PC-9 (cell line): ENCODE measurements around the gene AQP9. TPM values are rescaled to one million over a fixed set of nuclear protein-coding genes. Genes with fewer than 3 reads are reported as not detected.

Source experiments
- BruUV-seq: library from RNA; stranded (reverse); fragments of 400-500 nt; replicated peaks from 2 replicates; lab custom pipeline; 2021; lab: Mats Ljungman, UMichigan
- CTCF ChIA-PET: fragments of 300-600 bp; sonication (Branson Sonifier 250); formaldehyde crosslinking; loops from one replicate; lab custom pipeline; 2022; ENCODE audit warnings: antibody characterized with exemption; lab: Charles Lee
- POLR2A ChIA-PET: fragments of 300-600 bp; sonication (Branson Sonifier 250); formaldehyde crosslinking; loops from one replicate; lab custom pipeline; 2022; ENCODE audit warnings: antibody characterized with exemption; ENCODE audit not compliant: unreplicated experiment; lab: Charles Lee
- DNase-seq, 2 experiments: peaks; one replicate each; pipeline versions ENCODE4 v3.0.0 to v3.0.0-alpha.2; 2015 to 2022; ENCODE audit warnings: mixed read lengths in 1 of 2
- H2AFZ ChIP-seq: fragments of 200-600 bp; sonication (generic); 2 replicates; pipeline ENCODE4 v1.8.1; 2017; ENCODE audit warnings: antibody characterized with exemption
- H3F3A ChIP-seq: fragments of 200-600 bp; sonication (generic); 2 replicates; pipeline ENCODE4 v1.8.1; 2017; ENCODE audit warnings: antibody characterized with exemption, mild to moderate bottlenecking, low read depth; ENCODE audit not compliant: insufficient read depth
- H3K27ac ChIP-seq: fragments of 200-600 bp; sonication (generic); 2 replicates; pipeline ENCODE4 v1.6.1; 2016; ENCODE audit warnings: mixed run types
- H3K27me3 ChIP-seq: fragments of 200-600 bp; sonication (generic); 2 replicates; pipeline ENCODE4 v1.6.1; 2016; ENCODE audit warnings: low read depth, mixed run types; ENCODE audit not compliant: insufficient read depth
- H3K36me3 ChIP-seq: fragments of 200-600 bp; sonication (generic); 2 replicates; pipeline ENCODE4 v1.6.1; 2016; ENCODE audit warnings: low read depth, mixed run types
- H3K4me1 ChIP-seq: fragments of 200-600 bp; sonication (generic); replicated peaks from 2 replicates; pipeline ENCODE4 v1.6.1; 2016; ENCODE audit warnings: mixed run types; ENCODE audit not compliant: insufficient read depth
- H3K4me2 ChIP-seq: fragments of 200-600 bp; sonication (generic); 2 replicates; pipeline ENCODE4 v1.6.1; 2017; ENCODE audit warnings: mixed run types
- H3K4me3 ChIP-seq: fragments of 200-600 bp; sonication (generic); 2 replicates; pipeline ENCODE4 v1.6.1; 2016; ENCODE audit warnings: mixed run types
- H3K79me2 ChIP-seq: fragments of 200-600 bp; sonication (generic); 2 replicates; pipeline ENCODE4 v1.6.1; 2017; ENCODE audit warnings: low read depth, mixed run types
- H3K9me2 ChIP-seq: fragments of 200-600 bp; sonication (generic); 2 replicates; pipeline ENCODE4 v1.8.1; 2017; ENCODE audit warnings: mild to moderate bottlenecking; ENCODE audit not compliant: insufficient read depth
- H3K9me3 ChIP-seq: fragments of 200-600 bp; sonication (generic); 2 replicates; pipeline ENCODE4 v1.8.1; 2016; ENCODE audit warnings: low read depth; ENCODE audit not compliant: insufficient read depth
- H4K20me1 ChIP-seq: fragments of 200-600 bp; sonication (generic); 2 replicates; pipeline ENCODE4 v1.8.1; 2017; ENCODE audit not compliant: insufficient read depth
- EZH2 ChIP-seq: fragments of 200-600 bp; sonication (generic); IDR thresholded peaks from 2 replicates; pipeline ENCODE4 v1.8.0; 2017; ENCODE audit warnings: antibody characterized with exemption, low read depth
- intact Hi-C: fragments of 100-400 bp; cut with micrococcal nuclease; formaldehyde crosslinking; loops from one replicate; pipeline ENCODE4 v1.10.0; 2022; ENCODE audit not compliant: unreplicated experiment
- total RNA-seq: library from RNA; stranded (reverse); gene quantifications from 2 replicates; pipeline ENCODE4 v1.2.3, GENCODE V29; 2021
- TF ChIP-seq, protein P1 (sequence below): fragments of 200-600 bp; sonication (generic); conservative IDR thresholded peaks from 2 replicates; pipeline ENCODE4 v1.6.1; 2017; ENCODE audit warnings: mixed run types, antibody characterized with exemption, mild to moderate bottlenecking, moderate library complexity

Gene AQP9
- total RNA-seq, 1 experiment from 2014 or later: not detected

DNA sequence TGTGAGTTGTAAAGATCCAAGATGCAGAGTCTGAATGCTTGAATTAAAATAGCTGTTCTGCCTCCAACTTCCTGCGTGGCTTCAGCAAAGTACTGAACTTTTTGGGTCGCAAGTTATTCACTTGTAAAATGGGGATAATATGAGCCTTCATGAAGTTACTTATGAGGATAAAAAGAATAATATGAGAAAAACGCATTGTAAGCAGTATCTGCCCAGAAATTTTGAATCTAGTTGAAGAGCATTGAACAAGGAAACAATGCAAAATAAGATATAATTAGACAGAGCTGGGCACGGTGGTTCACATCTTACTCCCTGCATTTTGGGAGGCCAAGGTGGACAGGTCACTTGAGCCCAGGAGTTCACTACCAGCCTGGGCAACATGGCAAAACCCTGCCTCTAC, 37.8 kb downstream of the AQP9 start:
- H3K4me2 ChIP-seq: no peak overlapping the region
- POLR2A ChIA-PET: no interaction called here
- H3K36me3 ChIP-seq: no peaks in the 10 kb centered on the region
- TF ChIP-seq, protein P1, sequence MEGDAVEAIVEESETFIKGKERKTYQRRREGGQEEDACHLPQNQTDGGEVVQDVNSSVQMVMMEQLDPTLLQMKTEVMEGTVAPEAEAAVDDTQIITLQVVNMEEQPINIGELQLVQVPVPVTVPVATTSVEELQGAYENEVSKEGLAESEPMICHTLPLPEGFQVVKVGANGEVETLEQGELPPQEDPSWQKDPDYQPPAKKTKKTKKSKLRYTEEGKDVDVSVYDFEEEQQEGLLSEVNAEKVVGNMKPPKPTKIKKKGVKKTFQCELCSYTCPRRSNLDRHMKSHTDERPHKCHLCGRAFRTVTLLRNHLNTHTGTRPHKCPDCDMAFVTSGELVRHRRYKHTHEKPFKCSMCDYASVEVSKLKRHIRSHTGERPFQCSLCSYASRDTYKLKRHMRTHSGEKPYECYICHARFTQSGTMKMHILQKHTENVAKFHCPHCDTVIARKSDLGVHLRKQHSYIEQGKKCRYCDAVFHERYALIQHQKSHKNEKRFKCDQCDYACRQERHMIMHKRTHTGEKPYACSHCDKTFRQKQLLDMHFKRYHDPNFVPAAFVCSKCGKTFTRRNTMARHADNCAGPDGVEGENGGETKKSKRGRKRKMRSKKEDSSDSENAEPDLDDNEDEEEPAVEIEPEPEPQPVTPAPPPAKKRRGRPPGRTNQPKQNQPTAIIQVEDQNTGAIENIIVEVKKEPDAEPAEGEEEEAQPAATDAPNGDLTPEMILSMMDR: no peak
- no peak overlapping the region for H3K4me3 ChIP-seq
- H3K27me3 ChIP-seq: no peaks in the 10 kb centered on the region
- no peaks in the 10 kb centered on the region for H4K20me1 ChIP-seq
- no peak for DNase-seq
- no peaks in the 10 kb centered on the region for H3K9me3 ChIP-seq
- H3K79me2 ChIP-seq: no peaks in the 10 kb centered on the region
- H3F3A ChIP-seq: no peaks in the 10 kb centered on the region
- no peaks in the 10 kb centered on the region for H3K4me1 ChIP-seq
- CTCF ChIA-PET: no interaction called here
- intact Hi-C loops: no loop called here
- H3K27ac ChIP-seq: no peak overlapping the region
- no peaks in the 10 kb centered on the region for H3K9me2 ChIP-seq
- BruUV-seq: no TSS peak
- H2AFZ ChIP-seq: no peak overlapping the region

DNA sequence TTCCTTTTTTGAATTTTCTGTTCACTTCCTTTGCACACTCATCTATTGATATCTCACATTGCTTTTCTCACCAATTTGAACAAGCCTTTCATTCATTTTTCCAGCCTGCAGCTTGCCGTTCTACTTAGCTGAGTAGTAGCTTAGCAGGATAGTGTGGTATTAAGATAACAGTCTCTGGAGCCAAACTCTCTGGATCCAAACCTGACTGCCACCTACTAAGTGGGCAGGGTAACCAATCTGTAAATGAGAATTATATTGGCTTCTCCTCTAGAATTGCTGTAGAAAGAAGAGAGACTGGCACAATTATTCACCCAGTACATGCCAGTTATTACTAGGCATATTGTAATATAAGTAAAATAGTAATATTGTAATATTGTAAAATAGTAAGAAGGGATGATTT, 40.5 kb downstream of the AQP9 start:
- Histone ChIP-seq H2AFZ (no peak overlapping the region), H4K20me1 (no peaks in the 10 kb centered on the region), H3K36me3 (no peaks in the 10 kb centered on the region), H3K27me3 (no peaks in the 10 kb centered on the region), H3K4me3 (no peak overlapping the region), H3K4me1 (no peaks in the 10 kb centered on the region), H3K4me2 (no peak overlapping the region), H3K79me2 (no peaks in the 10 kb centered on the region), H3K9me2 (no peaks in the 10 kb centered on the region), H3K9me3 (no peaks in the 10 kb centered on the region), H3K27ac (no peak overlapping the region), H3F3A (no peaks in the 10 kb centered on the region)
- intact Hi-C loops: no loop called here
- DNase-seq: no peak
- ChIA-PET CTCF (no interaction called here), POLR2A (no interaction called here)
- BruUV-seq: no TSS peak
- TF ChIP-seq EZH2: no peak
- TF ChIP-seq, protein P1: no peak

DNA sequence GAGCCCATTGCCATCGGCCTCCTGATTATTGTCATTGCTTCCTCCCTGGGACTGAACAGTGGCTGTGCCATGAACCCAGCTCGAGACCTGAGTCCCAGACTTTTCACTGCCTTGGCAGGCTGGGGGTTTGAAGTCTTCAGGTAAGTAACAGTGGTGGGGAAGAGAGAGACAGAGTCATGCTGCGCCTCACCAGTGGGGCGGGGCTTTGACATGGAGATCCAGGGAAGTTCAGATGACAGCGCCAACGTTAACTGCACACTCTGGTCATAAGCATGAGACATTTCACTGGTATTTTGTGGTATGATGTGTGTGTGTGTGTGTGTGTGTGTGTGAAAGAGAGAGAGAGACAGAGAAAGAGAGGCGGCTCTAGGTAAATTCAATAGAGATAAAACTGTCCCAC, 41.0 kb downstream of the AQP9 start:
- BruUV-seq: no TSS peak
- Histone ChIP-seq H3K4me3 (no peak overlapping the region), H4K20me1 (no peaks in the 10 kb centered on the region), H3K9me2 (no peaks in the 10 kb centered on the region), H3K36me3 (no peaks in the 10 kb centered on the region), H3K9me3 (no peaks in the 10 kb centered on the region), H2AFZ (no peak overlapping the region), H3K4me2 (no peak overlapping the region), H3K79me2 (no peaks in the 10 kb centered on the region), H3F3A (no peaks in the 10 kb centered on the region), H3K27ac (no peak overlapping the region), H3K4me1 (no peaks in the 10 kb centered on the region), H3K27me3 (no peaks in the 10 kb centered on the region)
- no peak for DNase-seq
- ChIA-PET CTCF (no interaction called here), POLR2A (no interaction called here)
- intact Hi-C loops: no loop called here
- TF ChIP-seq, protein P1: no peak
- TF ChIP-seq EZH2: no peak
